Glomerular visceral epithelial cell (primary cell): ENCODE measurements around the gene CLCA4.

ENCODE experiments used
- DNase-seq: peaks from one replicate; pipeline ENCODE4 v3.0.0-alpha.2; 2016; ENCODE audit errors: extremely low spot score

CLCA4 gene

DNA sequence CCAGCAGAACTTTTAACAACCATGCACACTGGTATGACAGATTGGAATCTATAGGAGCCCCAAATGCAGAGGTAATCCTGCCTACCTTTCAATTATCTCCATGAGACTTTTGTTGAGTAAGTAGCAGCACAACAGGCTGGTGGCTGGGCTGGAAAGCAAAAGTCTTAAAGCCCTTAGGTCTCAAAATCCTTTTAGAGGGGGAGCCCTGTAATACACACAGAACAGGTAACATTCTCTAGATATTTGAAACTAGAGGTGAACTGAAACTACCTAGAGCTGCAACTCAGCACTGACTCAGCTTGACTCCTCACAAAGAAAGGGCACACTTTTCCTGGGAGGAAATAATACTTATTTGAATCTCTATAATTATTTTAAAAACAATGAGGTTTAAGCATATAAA, 71.5 kb downstream of the CLCA4 start:
- DNase-seq: no peak

DNA sequence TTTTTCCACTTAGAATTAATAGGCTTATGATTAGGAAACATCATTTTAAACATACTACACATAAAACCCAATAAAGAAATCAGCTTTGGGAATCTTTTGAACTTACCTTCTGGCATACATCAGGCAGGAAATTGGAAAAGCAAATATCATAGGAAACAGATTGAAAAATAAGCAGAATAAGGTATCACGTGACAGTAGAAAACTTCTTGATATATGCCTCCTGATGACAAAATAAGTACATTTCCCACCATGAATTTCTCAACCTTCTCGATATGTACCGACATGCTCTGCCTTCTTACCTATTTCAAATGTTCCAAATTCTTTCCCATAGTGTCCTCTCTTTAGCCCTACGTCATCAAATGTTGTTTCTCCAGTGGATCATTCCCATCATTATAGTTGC, 72.4 kb downstream of the CLCA4 start:
- DNase-seq: no peak

DNA sequence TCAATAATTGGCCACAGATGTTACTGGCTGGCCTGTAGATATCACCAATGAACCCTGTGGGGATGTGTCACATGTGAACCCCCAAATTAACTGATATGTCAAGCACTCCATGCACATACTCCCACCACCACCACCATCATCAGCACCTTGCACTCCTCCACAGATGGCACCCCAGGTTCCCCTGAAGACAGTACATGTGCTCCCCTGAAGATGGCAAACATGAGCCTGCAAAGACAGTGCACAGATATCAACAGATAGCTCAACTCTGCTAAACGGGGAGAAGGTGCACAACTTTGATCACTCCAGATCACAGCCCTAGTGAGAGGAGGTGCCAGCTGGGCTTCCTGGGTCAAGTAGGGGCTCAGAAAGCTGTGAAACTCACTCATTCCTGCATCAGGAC, 74.4 kb downstream of the CLCA4 start:
- DNase-seq: no peak
